HCT116 (cell line): ENCODE results near the gene CUX1. TPM values are rescaled to one million over a fixed set of nuclear protein-coding genes. Genes with fewer than 3 reads are reported as not detected.

Experiments used
- ATAC-seq: fragments of 200-7000 bp; cut with Tn5 transposase; 2 replicates; pipeline ENCODE4 v1.9.1; 2020; ENCODE audit warnings: mild to moderate bottlenecking, moderate library complexity
- BruUV-seq: library from RNA; stranded (reverse); fragments of 400-500 nt; replicated peaks from 2 replicates; lab custom pipeline; 2021; lab: Mats Ljungman, UMichigan
- CTCF ChIA-PET: fragments of 300-600 bp; sonication (Branson Sonifier 250); formaldehyde crosslinking; loops from one replicate; lab custom pipeline; 2021; ENCODE audit warnings: antibody characterized with exemption; lab: Charles Lee
- POLR2A ChIA-PET: fragments of 300-600, 350-600 bp; sonication (Branson Sonifier 250); formaldehyde crosslinking; loops from one replicate; lab custom pipeline; 2021; ENCODE audit warnings: antibody characterized with exemption; lab: Charles Lee
- RAD21 ChIA-PET, 2 experiments: fragments of 300-600 bp; sonication (Branson Sonifier 250); formaldehyde crosslinking; loops; one replicate each; lab custom pipeline; 2023; ENCODE audit warnings: low total read pairs in 2 of 2; ENCODE audit not compliant: uncharacterized antibody in 2 of 2, unreplicated experiment in 2 of 2, low non-redundant PET in 1 of 2; lab: Charles Lee
- DNase-seq: peaks from one replicate; pipeline ENCODE4 v3.0.0-alpha.2; 2010; ENCODE audit warnings: low read depth, low spot score
- H2AFZ ChIP-seq: fragments of 200-600 bp; shearing (Covaris generic), sonication (generic); 2 replicates; pipeline ENCODE4 v1.6.1; 2017; ENCODE audit warnings: low read depth, mixed run types, mixed read lengths, antibody characterized with exemption, low read length; ENCODE audit not compliant: poor library complexity, severe bottlenecking
- H3K27ac ChIP-seq: 2 replicates; pipeline ENCODE4 v1.5.1; 2012; ENCODE audit warnings: low read depth, low read length
- H3K27me3 ChIP-seq: fragments of 200-600 bp; sonication (generic); 2 replicates; pipeline ENCODE4 v1.6.1; 2016; ENCODE audit warnings: mixed run types, low read length, mixed read lengths; ENCODE audit not compliant: insufficient read depth
- H3K36me3 ChIP-seq, 2 experiments: fragments of 200-500 bp in 1 of 2; fragments of 200-600 bp in 1 of 2; sonication (Bioruptor generic) in 1 of 2; sonication (generic) in 1 of 2; 2 replicates each; pipeline versions ENCODE4 v1.5.1 to v1.6.1; 2014 to 2016; ENCODE audit warnings: low read length in 2 of 2, inconsistent platforms in 1 of 2, mixed read lengths in 1 of 2, mixed run types in 1 of 2; ENCODE audit not compliant: insufficient read depth in 2 of 2, control insufficient read depth in 1 of 2
- H3K4me1 ChIP-seq, 2 experiments: fragments of 200-600 bp in 1 of 2; sonication (generic) in 1 of 2; 2 replicates each; pipeline versions ENCODE4 v1.5.1 to v1.6.1; 2012 to 2017; ENCODE audit warnings: low read length in 2 of 2, inconsistent platforms in 1 of 2, mild to moderate bottlenecking in 1 of 2, mixed read lengths in 1 of 2, mixed run types in 1 of 2, moderate library complexity in 1 of 2; ENCODE audit not compliant: insufficient read depth in 2 of 2, control insufficient read depth in 1 of 2
- H3K4me2 ChIP-seq: fragments of 200-600 bp; sonication (generic); 2 replicates; pipeline ENCODE4 v1.6.1; 2017; ENCODE audit warnings: mixed run types, low read length, mixed read lengths
- H3K4me3 ChIP-seq, 2 experiments: fragments of 200-600 bp in 1 of 2; sonication (generic) in 1 of 2; replicated peaks in 1 of 2; 2 replicates each; pipeline ENCODE4 v1.5.1; 2011 to 2016; ENCODE audit warnings: low read length in 2 of 2, control low read depth in 1 of 2, low read depth in 1 of 2, mild to moderate bottlenecking in 1 of 2, mixed read lengths in 1 of 2, mixed run types in 1 of 2
- H3K79me2 ChIP-seq: fragments of 200-600 bp; sonication (generic); 2 replicates; pipeline ENCODE4 v1.6.1; 2017; ENCODE audit warnings: mild to moderate bottlenecking, mixed run types, low read length, moderate library complexity, mixed read lengths; ENCODE audit not compliant: insufficient read depth
- H3K9ac ChIP-seq: fragments of 200-600 bp; sonication (generic); 2 replicates; pipeline ENCODE4 v1.6.1; 2016; ENCODE audit warnings: low read length, mixed read lengths
- H3K9me2 ChIP-seq: fragments of 200-600 bp; sonication (generic), shearing (Covaris generic); 2 replicates; pipeline ENCODE4 v1.6.1; 2017; ENCODE audit warnings: mixed run types, mild to moderate bottlenecking, moderate library complexity; ENCODE audit not compliant: insufficient read depth
- H3K9me3 ChIP-seq, 2 experiments: fragments of 200-500 bp in 1 of 2; fragments of 200-600 bp in 1 of 2; sonication (Bioruptor generic) in 1 of 2; sonication (generic) in 1 of 2; 2 replicates each; pipeline ENCODE4 v1.6.1; 2014 to 2017; ENCODE audit warnings: low read length in 2 of 2, mixed read lengths in 2 of 2, inconsistent platforms in 1 of 2, low read depth in 1 of 2, mild to moderate bottlenecking in 1 of 2, mixed run types in 1 of 2, moderate library complexity in 1 of 2; ENCODE audit not compliant: control insufficient read depth in 1 of 2, insufficient read depth in 1 of 2
- H4K20me1 ChIP-seq: fragments of 200-600 bp; sonication (generic), shearing (Covaris generic); 2 replicates; pipeline ENCODE4 v1.6.1; 2017; ENCODE audit warnings: mixed run types, mild to moderate bottlenecking, moderate library complexity; ENCODE audit not compliant: insufficient read depth
- CTCF ChIP-seq, 3 experiments: fragments of 200-600 bp in 1 of 3; sonication (generic) in 1 of 3; IDR thresholded peaks in 2 of 3; conservative IDR thresholded peaks in 1 of 3; 2 replicates each; pipeline ENCODE4 v1.5.1; 2012 to 2017; ENCODE audit warnings: low read depth in 2 of 3, low read length in 2 of 3, antibody characterized with exemption in 1 of 3, borderline replicate concordance in 1 of 3, control low read depth in 1 of 3, mild to moderate bottlenecking in 1 of 3, mixed read lengths in 1 of 3, mixed run types in 1 of 3, moderate library complexity in 1 of 3; ENCODE audit not compliant: insufficient read depth in 1 of 3
- EZH2phosphoT487 ChIP-seq: fragments of 200-600 bp; IDR thresholded peaks from 2 replicates; pipeline ENCODE4 v1.6.1; 2018; ENCODE audit warnings: antibody characterized with exemption, borderline replicate concordance
- FOSL1 ChIP-seq: IDR thresholded peaks from 2 replicates; pipeline ENCODE4 v1.6.1; 2012; ENCODE audit warnings: low read depth
- MAX ChIP-seq: IDR thresholded peaks from 2 replicates; pipeline ENCODE4 v1.6.1; 2012
- POLR2A ChIP-seq: IDR thresholded peaks from 2 replicates; pipeline ENCODE4 v1.7.0; 2011; ENCODE audit warnings: borderline replicate concordance; ENCODE audit not compliant: insufficient read depth, insufficient read length; ENCODE audit errors: extremely low read depth
- RAD21 ChIP-seq: IDR thresholded peaks from 2 replicates; pipeline ENCODE4 v1.6.1; 2012; ENCODE audit warnings: low read depth, mild to moderate bottlenecking
- SIN3A ChIP-seq: IDR thresholded peaks from 2 replicates; pipeline ENCODE4 v1.6.1; 2012; ENCODE audit warnings: low read depth
- SP1 ChIP-seq: IDR thresholded peaks from 2 replicates; pipeline ENCODE4 v1.6.1; 2012; ENCODE audit warnings: low read depth
- TCF7L2 ChIP-seq: IDR thresholded peaks from 2 replicates; pipeline ENCODE4 v1.7.0; 2011; ENCODE audit warnings: borderline replicate concordance, inconsistent platforms; ENCODE audit not compliant: insufficient read depth, insufficient read length; ENCODE audit errors: extremely low read depth
- ZBTB33 ChIP-seq: IDR thresholded peaks from 2 replicates; pipeline ENCODE4 v1.6.1; 2011; ENCODE audit warnings: mild to moderate bottlenecking, low read length, moderate library complexity; ENCODE audit not compliant: insufficient replicate concordance; ENCODE audit errors: extremely low read depth
- ZFX ChIP-seq: fragments of 450-650 bp; IDR thresholded peaks from 2 replicates; pipeline ENCODE4 v1.6.1; 2017
- intact Hi-C: fragments of 100-400 bp; cut with micrococcal nuclease; formaldehyde crosslinking; loops from 2 replicates; pipeline ENCODE4 v1.10.0; 2022
- total RNA-seq: library from RNA; stranded (reverse); gene quantifications from one replicate; pipeline ENCODE4 v1.2.1, GENCODE V29; 2021; ENCODE audit not compliant: unreplicated experiment

Gene CUX1
- total RNA-seq, 1 experiment from 2014 or later, result 68.9 TPM

GRCh38 chr7:101935521-101936141, 118.2 kb downstream of the CUX1 start:
- H3K27me3 ChIP-seq, result no peaks in the 10 kb centered on the region
- no peak overlapping the region for H3K4me2 ChIP-seq
- peaks cover 4 to 28% of the 10 kb centered on the region in 2 experiments for H3K4me1 ChIP-seq
- TF ChIP-seq TCF7L2 (no peak), CTCF (IDR thresholded peaks at IDR 0.05 in 2 of 3, conservative IDR thresholded peaks at IDR 0.05 in 1 of 3; ENCODE audit: borderline replicate concordance in 1 of 3, insufficient read depth in 1 of 3, low read depth in 2 of 3, low read length in 2 of 3) (no peak), FOSL1 (no peak), SP1 (no peak), SIN3A (no peak), POLR2A (no peak), MAX (no peak), ZFX (no peak), RAD21 (no peak), ZBTB33 (no peak), EZH2phosphoT487 (no peak)
- ChIA-PET POLR2A (no interaction called here), CTCF (no interaction called here), RAD21 (no interaction called here)
- DNase-seq (no peak), ATAC-seq (no peak)
- no peak overlapping the region for H3K27ac ChIP-seq
- H3K4me3 ChIP-seq, result no peak overlapping the region
- no peaks in the 10 kb centered on the region for H4K20me1 ChIP-seq
- no peaks in the 10 kb centered on the region for H3K9me2 ChIP-seq
- intact Hi-C loops, result no loop called here
- BruUV-seq, result no TSS peak
- no peak overlapping the region for H3K9ac ChIP-seq
- no peaks in the 10 kb centered on the region for H3K36me3 ChIP-seq
- H3K79me2 ChIP-seq, result peaks cover 46% of the 10 kb centered on the region
- no peaks in the 10 kb centered on the region for H3K9me3 ChIP-seq
- no peak overlapping the region for H2AFZ ChIP-seq
